Parathyroid adenoma (tissue), 2 donors: ENCODE data around the gene FOXC2.
"Not testable (repeated sequence)": the region's sequence is repeated elsewhere in the genome, so short reads cannot be mapped to it uniquely, and the experiment has no call there.

ENCODE experiments used
- H2AFZ ChIP-seq: fragments of 300-600 bp; sonication (generic); one replicate; pipeline ENCODE4 v1.7.0; 2017; ENCODE audit warnings: antibody characterized with exemption, mild to moderate bottlenecking
- H3K27ac ChIP-seq: fragments of 300-600 bp; sonication (generic); one replicate; pipeline ENCODE4 v1.7.0; 2017
- H3K27me3 ChIP-seq: fragments of 300-600 bp; sonication (generic); one replicate; pipeline ENCODE4 v1.7.0; 2017; ENCODE audit warnings: low read length; ENCODE audit not compliant: control insufficient read depth, insufficient read depth
- H3K36me3 ChIP-seq: fragments of 300-600 bp; sonication (generic); one replicate; pipeline ENCODE4 v1.7.0; 2017; ENCODE audit warnings: low read length; ENCODE audit not compliant: control insufficient read depth, insufficient read depth
- H3K4me1 ChIP-seq: fragments of 300-600 bp; sonication (generic); one replicate; pipeline ENCODE4 v1.7.0; 2017; ENCODE audit warnings: control low read depth
- H3K4me2 ChIP-seq: fragments of 300-600 bp; sonication (generic); one replicate; pipeline ENCODE4 v1.7.0; 2017; ENCODE audit warnings: low read length
- H3K4me3 ChIP-seq: fragments of 300-600 bp; sonication (generic); one replicate; pipeline ENCODE4 v1.7.0; 2017; ENCODE audit warnings: low read depth, low read length
- H3K79me2 ChIP-seq: fragments of 300-600 bp; sonication (generic); one replicate; pipeline ENCODE4 v1.7.0; 2017; ENCODE audit warnings: control low read depth
- H3K9ac ChIP-seq: fragments of 300-600 bp; sonication (generic); one replicate; pipeline ENCODE4 v1.7.0; 2017; ENCODE audit warnings: mild to moderate bottlenecking
- H3K9me3 ChIP-seq: fragments of 300-600 bp; sonication (generic); one replicate; pipeline ENCODE4 v1.7.0; 2017; ENCODE audit warnings: low read length; ENCODE audit not compliant: control insufficient read depth
- TF ChIP-seq, protein P1 (sequence below): fragments of 300-600 bp; sonication (generic); IDR thresholded peaks from one replicate; pipeline ENCODE4 v1.7.0; 2017; ENCODE audit warnings: antibody characterized with exemption, mild to moderate bottlenecking
- donor health status: primary hyperparathyroidism.

Gene FOXC2

DNA sequence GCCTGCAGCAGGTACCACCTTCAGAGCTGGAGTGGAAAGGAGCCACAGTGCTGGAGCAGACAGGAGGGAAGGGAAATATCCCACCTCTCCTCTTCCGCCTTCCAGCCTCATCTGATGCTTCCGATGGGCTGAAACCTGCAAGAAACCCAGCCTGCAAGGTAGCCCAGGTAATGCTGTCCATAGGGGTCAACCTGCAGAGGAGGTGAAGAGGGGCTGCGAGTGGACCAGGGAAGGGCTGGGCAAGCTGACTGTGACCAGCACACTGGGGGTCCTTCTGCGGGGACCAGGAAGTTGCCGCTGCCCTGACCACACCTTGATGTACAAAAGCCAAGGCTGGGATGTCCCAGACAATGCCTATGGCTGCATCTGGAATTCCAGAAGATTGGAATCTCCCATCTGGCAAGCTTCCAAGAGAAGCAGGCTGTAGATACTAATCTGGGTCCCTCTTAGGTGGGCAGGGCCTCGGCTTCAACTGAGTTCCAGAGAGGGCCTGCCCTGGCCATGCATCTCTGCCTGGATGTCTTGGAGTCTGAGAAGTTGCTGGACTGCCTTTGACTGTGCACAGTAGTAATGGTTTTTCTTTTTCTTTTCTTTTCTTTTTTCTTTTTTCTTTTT is 17.5 kb downstream of the FOXC2 start:
- H3K27me3 ChIP-seq, result no peaks in the 10 kb centered on the region
- H3K9me3 ChIP-seq, result no peaks in the 10 kb centered on the region
- no peak overlapping the region for H3K4me2 ChIP-seq
- no peak overlapping the region for H3K9ac ChIP-seq
- no peaks in the 10 kb centered on the region for H3K4me1 ChIP-seq
- H2AFZ ChIP-seq, result no peak overlapping the region
- no peaks in the 10 kb centered on the region for H3K79me2 ChIP-seq
- H3K27ac ChIP-seq, result no peak overlapping the region
- H3K36me3 ChIP-seq, result no peaks in the 10 kb centered on the region
- H3K4me3 ChIP-seq, result no peak overlapping the region
- TF ChIP-seq, protein P1, sequence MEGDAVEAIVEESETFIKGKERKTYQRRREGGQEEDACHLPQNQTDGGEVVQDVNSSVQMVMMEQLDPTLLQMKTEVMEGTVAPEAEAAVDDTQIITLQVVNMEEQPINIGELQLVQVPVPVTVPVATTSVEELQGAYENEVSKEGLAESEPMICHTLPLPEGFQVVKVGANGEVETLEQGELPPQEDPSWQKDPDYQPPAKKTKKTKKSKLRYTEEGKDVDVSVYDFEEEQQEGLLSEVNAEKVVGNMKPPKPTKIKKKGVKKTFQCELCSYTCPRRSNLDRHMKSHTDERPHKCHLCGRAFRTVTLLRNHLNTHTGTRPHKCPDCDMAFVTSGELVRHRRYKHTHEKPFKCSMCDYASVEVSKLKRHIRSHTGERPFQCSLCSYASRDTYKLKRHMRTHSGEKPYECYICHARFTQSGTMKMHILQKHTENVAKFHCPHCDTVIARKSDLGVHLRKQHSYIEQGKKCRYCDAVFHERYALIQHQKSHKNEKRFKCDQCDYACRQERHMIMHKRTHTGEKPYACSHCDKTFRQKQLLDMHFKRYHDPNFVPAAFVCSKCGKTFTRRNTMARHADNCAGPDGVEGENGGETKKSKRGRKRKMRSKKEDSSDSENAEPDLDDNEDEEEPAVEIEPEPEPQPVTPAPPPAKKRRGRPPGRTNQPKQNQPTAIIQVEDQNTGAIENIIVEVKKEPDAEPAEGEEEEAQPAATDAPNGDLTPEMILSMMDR, result no peak

DNA sequence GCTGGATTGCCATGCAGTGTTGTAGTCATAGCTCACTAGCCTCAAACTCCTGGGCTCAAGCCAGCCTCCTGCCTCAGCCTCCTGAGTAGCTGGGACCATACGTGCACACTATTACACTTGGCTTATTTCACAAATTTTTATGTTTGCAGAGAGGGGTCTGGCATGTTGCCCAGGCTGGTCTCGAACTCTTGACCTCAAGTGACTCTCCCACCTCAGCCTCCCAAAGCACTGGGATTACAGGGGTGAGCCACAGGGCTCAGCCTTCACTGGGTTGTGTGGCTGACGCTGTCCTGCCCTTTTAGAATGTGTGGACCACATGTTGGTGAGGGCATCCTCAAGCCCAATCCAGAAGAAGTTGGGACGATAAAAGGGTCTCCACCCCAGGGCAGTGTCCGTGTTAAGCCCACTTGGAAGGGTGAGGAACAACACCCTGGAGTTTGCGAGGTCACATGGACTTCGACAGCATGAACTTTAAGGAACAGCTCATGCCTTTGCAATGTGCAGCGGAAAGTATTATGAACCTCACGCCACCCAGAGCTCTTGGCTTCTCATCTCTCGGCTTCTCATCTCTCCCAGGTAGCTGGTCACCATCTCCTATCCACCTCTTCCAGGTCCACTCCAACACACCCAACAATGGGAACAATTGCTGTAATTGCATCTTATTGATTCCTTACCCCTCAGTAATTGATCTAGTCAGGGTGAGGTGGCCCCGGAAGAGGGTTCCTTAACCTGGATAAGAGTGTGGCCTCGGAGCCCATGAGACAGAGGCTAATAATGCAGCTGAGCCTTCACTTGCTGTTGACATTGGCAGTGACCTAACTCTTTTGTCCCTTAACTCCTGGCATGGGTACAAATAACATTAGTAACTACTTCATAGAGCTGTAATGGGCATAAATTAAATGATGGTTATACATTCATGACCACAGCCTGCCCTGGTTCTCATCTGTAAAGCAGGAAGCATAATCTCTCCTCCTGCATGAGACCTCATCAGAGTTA is 18.4 kb downstream of the FOXC2 start:
- TF ChIP-seq, protein P1, result no peak
- no peak overlapping the region for H3K4me3 ChIP-seq
- H3K27me3 ChIP-seq, result no peaks in the 10 kb centered on the region
- H2AFZ ChIP-seq, result no peak overlapping the region
- H3K79me2 ChIP-seq, result no peaks in the 10 kb centered on the region
- no peaks in the 10 kb centered on the region for H3K36me3 ChIP-seq
- H3K4me1 ChIP-seq, result no peaks in the 10 kb centered on the region
- no peak overlapping the region for H3K4me2 ChIP-seq
- H3K9ac ChIP-seq, result no peak overlapping the region
- H3K9me3 ChIP-seq, result no peaks in the 10 kb centered on the region
- H3K27ac ChIP-seq, result no peak overlapping the region

DNA sequence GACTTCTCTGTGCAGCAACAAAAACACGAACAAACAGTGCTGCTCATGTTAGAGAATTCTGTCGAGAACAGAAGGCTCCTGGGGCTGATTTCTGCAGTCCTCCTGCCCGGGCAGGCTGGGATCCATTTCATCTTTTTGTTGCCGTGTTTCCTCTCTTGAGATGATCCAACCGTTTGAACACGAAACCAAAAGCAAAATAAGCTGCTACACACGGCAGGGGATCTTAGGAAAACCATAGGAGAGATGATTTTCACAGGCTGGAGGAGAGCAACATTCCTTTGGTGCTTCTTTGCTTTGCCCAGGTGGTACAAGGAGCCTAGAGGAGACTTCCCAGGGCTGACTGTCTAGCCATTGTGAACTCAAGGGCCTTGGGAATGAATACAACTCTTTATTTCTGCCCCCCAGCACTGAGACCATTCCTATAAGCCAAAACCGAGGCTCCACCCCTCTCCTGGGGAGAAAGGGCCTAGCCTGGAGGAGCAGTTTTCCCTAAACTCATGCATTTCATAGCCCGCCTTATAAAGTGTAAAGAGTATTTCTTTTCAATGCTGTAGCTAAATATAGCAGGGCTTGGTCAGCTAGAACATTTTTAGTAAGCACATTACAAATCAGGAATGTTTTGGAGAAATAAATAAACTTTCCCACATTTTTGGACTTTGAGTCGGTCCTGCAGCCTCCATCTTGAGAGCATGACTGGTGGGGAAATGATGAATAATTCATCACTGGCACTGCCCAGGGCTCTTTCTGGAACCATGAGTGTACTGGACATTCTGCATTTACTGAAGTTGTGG is 19.4 kb downstream of the FOXC2 start:
- TF ChIP-seq, protein P1, result no peak
- H3K4me2 ChIP-seq, result no peak overlapping the region
- no peaks in the 10 kb centered on the region for H3K9me3 ChIP-seq
- H3K27me3 ChIP-seq, result no peaks in the 10 kb centered on the region
- H3K79me2 ChIP-seq, result no peaks in the 10 kb centered on the region
- no peak overlapping the region for H2AFZ ChIP-seq
- H3K27ac ChIP-seq, result peak overlapping the region; percentile 17
- H3K4me1 ChIP-seq, result no peaks in the 10 kb centered on the region
- H3K4me3 ChIP-seq, result no peak overlapping the region
- H3K36me3 ChIP-seq, result no peaks in the 10 kb centered on the region
- no peak overlapping the region for H3K9ac ChIP-seq

DNA sequence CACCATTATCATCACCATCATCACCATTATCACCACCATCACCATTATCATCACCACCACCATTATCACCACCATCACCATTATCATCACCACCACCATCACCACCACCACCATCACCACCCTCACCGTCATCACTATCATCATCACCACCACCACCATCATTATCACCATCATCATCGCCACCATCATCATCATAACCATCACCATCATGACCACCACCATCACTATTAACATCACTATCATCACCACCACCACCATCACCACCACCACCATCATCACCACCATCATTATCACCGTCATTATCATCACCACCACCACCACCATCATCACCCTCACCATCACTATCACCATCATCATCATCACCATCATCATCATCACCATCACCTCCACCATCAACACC is 20.9 kb downstream of the FOXC2 start:
- Histone ChIP-seq H3K27ac (no peak overlapping the region), H3K27me3 (no peaks in the 10 kb centered on the region)

DNA sequence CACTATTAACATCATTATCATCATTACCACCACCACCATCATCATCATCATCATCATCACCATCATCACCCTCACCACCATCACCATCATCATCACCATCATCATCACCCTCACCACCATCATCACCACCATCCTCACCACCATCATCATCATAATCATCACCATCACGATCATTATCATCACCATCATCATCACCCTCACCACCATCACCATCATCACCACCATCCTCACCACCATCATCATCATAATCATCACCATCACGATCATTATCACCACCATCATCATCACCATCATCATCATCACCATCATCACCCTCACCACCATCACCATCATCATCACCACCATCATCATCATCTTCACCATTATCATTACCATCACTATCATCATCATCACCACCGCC is 21.3 kb downstream of the FOXC2 start:
- H3K79me2 ChIP-seq, H3K27me3 ChIP-seq, H3K9ac ChIP-seq, H3K4me1 ChIP-seq, H3K4me3 ChIP-seq, H3K27ac ChIP-seq, H3K9me3 ChIP-seq, H2AFZ ChIP-seq, H3K4me2 ChIP-seq, H3K36me3 ChIP-seq: not testable (repeated sequence)

More for the DNA sequence above, 20.9 kb downstream of the FOXC2 start:
- Histone ChIP-seq H3K9me3 (no peaks in the 10 kb centered on the region), H2AFZ (no peak overlapping the region), H3K36me3 (no peaks in the 10 kb centered on the region), H3K4me3 (no peak overlapping the region), H3K79me2 (no peaks in the 10 kb centered on the region), H3K4me2 (no peak overlapping the region), H3K9ac (no peak overlapping the region), H3K4me1 (no peaks in the 10 kb centered on the region)
- TF ChIP-seq, protein P1, result no peak
